ENCODE measurements around the gene C13orf42.

DNA sequence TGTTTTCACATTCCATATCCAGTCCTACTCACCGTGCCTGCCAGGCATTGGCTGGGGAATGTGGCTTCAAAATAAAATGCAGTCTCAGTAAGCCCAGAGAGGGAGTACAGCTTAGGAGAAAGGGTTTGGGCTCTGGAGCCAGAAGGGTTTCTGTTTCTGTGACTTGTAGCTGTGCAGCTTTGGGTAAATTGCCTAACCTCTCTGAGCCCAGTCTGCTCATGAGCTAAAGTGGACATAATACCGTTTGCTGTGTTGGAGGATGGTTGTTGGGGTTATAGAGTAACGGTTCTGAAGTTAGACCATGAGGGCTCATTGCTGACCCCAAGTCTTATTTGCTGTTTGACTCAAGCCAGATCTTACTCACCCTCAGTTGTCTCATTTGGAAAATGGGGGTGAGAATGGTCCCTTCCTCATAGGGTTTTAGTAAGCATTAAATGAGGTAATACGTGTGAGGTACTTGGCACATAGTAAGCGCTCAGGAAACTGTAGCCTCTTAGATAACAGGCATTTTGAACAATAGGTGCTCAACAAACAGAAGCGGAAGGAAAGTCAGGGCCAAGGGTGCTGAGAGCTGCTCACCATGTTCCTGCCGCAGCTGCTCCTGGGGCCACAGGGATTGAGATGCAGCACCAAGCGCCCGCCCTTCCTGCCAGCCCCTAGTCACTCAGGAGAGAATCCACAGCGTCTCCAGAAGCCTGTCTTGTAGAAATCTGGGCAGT is 45.5 kb downstream of the C13orf42 start:
- TF ChIP-seq, protein P1, sequence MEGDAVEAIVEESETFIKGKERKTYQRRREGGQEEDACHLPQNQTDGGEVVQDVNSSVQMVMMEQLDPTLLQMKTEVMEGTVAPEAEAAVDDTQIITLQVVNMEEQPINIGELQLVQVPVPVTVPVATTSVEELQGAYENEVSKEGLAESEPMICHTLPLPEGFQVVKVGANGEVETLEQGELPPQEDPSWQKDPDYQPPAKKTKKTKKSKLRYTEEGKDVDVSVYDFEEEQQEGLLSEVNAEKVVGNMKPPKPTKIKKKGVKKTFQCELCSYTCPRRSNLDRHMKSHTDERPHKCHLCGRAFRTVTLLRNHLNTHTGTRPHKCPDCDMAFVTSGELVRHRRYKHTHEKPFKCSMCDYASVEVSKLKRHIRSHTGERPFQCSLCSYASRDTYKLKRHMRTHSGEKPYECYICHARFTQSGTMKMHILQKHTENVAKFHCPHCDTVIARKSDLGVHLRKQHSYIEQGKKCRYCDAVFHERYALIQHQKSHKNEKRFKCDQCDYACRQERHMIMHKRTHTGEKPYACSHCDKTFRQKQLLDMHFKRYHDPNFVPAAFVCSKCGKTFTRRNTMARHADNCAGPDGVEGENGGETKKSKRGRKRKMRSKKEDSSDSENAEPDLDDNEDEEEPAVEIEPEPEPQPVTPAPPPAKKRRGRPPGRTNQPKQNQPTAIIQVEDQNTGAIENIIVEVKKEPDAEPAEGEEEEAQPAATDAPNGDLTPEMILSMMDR (IDR thresholded peaks at IDR 0.05) = no peak
- TF ChIP-seq EP300 (IDR thresholded peaks at IDR 0.05) = no peak
- TF ChIP-seq POLR2A (IDR thresholded peaks at IDR 0.05) = no peak
